T-cell (primary cell): ENCODE results near the gene SBK3. TPM values are rescaled to one million over a fixed set of nuclear protein-coding genes. Genes with fewer than 3 reads are reported as not detected.

ENCODE experiments used
- ATAC-seq, 4 experiments: fragments of 200-7000 bp in 3 of 4; fragments of 150-1000 bp in 1 of 4; cut with Tn5 transposase; replicated peaks in 1 of 4; 1 replicate in 3 of 4; 2 replicates in 1 of 4; pipeline ENCODE4 v1.10.0; 2021; ENCODE audit warnings: moderate library complexity in 3 of 4, mild to moderate bottlenecking in 2 of 4, moderate number of reproducible peaks in 1 of 4
- CTCF ChIA-PET, 2 donors: fragments of 300-600 bp; sonication (Branson Sonifier 250); formaldehyde crosslinking; loops; one replicate each; lab custom pipeline; 2022; ENCODE audit warnings: antibody characterized with exemption in 2 of 2; lab: Charles Lee
- POLR2A ChIA-PET, 2 donors: fragments of 300-600 bp; sonication (Branson Sonifier 250); formaldehyde crosslinking; loops; one replicate each; lab custom pipeline; 2022; ENCODE audit warnings: antibody characterized with exemption in 2 of 2; lab: Charles Lee
- DNase-seq, 35 experiments: peaks; one replicate each; pipeline versions ENCODE4 v3.0.0 to v3.0.0-alpha.2; 2013 to 2023
- H3K27ac ChIP-seq: one replicate; pipeline ENCODE4 v1.5.1; 2013; ENCODE audit warnings: low read length
- H3K27me3 ChIP-seq, 2 experiments: replicated peaks in 1 of 2; 1 replicate in 1 of 2; 2 replicates in 1 of 2; pipeline versions ENCODE4 v1.6.1 to v1.7.0; 2013; ENCODE audit warnings: low read length in 1 of 2, mixed read lengths in 1 of 2; ENCODE audit not compliant: control insufficient read depth in 2 of 2, insufficient read depth in 2 of 2; ENCODE audit errors: extremely low read depth in 1 of 2
- H3K36me3 ChIP-seq, 2 donors: 1 replicate in 1 of 2; 2 replicates in 1 of 2; pipeline versions ENCODE4 v1.6.1 to v1.7.0; 2013; ENCODE audit warnings: low read length in 1 of 2; ENCODE audit not compliant: control insufficient read depth in 2 of 2, insufficient read depth in 1 of 2; ENCODE audit errors: extremely low read depth in 1 of 2
- H3K4me1 ChIP-seq, 2 experiments: 1 replicate in 1 of 2; 2 replicates in 1 of 2; pipeline versions ENCODE4 v1.6.1 to v1.7.0; 2013; ENCODE audit warnings: low read length in 2 of 2, mixed read lengths in 1 of 2; ENCODE audit not compliant: insufficient read depth in 2 of 2, control insufficient read depth in 1 of 2; ENCODE audit errors: extremely low read depth in 1 of 2
- H3K4me3 ChIP-seq, 2 donors: 1 replicate in 1 of 2; 2 replicates in 1 of 2; pipeline versions ENCODE4 v1.5.1 to v1.7.0; 2013; ENCODE audit warnings: mild to moderate bottlenecking in 2 of 2, low read length in 1 of 2, moderate library complexity in 1 of 2; ENCODE audit not compliant: control insufficient read depth in 1 of 2; ENCODE audit errors: extremely low read depth in 1 of 2
- H3K9me3 ChIP-seq: 2 replicates; pipeline ENCODE4 v1.7.0; 2013
- H3K27ac Mint-ChIP-seq, 2 donors: one replicate each; pipeline ENCODE4 v1.8.0; 2020 to 2021; ENCODE audit warnings: mild to moderate bottlenecking in 2 of 2, mixed read lengths in 2 of 2
- H3K27me3 Mint-ChIP-seq, 2 donors: one replicate each; pipeline ENCODE4 v1.8.0; 2021 to 2022; ENCODE audit warnings: mixed read lengths in 2 of 2
- H3K36me3 Mint-ChIP-seq: one replicate; pipeline ENCODE4 v1.8.0; 2021; ENCODE audit warnings: mixed read lengths
- H3K4me1 Mint-ChIP-seq, 3 donors: one replicate each; pipeline ENCODE4 v1.8.0; 2020 to 2022; ENCODE audit warnings: mixed read lengths in 3 of 3, mild to moderate bottlenecking in 1 of 3
- H3K4me3 Mint-ChIP-seq, 3 donors: one replicate each; pipeline ENCODE4 v1.8.0; 2020 to 2022; ENCODE audit warnings: mild to moderate bottlenecking in 3 of 3, mixed read lengths in 3 of 3, moderate library complexity in 3 of 3
- H3K9me3 Mint-ChIP-seq, 3 donors: one replicate each; pipeline ENCODE4 v1.8.0; 2020 to 2022; ENCODE audit warnings: mixed read lengths in 3 of 3
- WGBS: methylation state at CpG from one replicate; pipeline ENCODE4 v1.1.5; 2013; ENCODE audit warnings: missing lambda C conversion rate; ENCODE audit not compliant: insufficient coverage; 5-methylcytosine and 5-hydroxymethylcytosine counted together
- total RNA-seq, 35 experiments: library from RNA in 6 of 35; stranded (reverse) in 6 of 35; fragments of 120-200 nt in 1 of 35; gene quantifications; one replicate each; pipeline versions ENCODE4 v1.2.1 to v1.2.4 and lab custom pipeline; 2013 to 2026

SBK3 gene, protein sequence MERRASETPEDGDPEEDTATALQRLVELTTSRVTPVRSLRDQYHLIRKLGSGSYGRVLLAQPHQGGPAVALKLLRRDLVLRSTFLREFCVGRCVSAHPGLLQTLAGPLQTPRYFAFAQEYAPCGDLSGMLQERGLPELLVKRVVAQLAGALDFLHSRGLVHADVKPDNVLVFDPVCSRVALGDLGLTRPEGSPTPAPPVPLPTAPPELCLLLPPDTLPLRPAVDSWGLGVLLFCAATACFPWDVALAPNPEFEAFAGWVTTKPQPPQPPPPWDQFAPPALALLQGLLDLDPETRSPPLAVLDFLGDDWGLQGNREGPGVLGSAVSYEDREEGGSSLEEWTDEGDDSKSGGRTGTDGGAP
- not detected for total RNA-seq
- total RNA-seq (2013): not detected
- total RNA-seq (lab: John Stamatoyannopoulos, UW): 0 to 0.06 (median 0) reads per million in 29 experiments

DNA sequence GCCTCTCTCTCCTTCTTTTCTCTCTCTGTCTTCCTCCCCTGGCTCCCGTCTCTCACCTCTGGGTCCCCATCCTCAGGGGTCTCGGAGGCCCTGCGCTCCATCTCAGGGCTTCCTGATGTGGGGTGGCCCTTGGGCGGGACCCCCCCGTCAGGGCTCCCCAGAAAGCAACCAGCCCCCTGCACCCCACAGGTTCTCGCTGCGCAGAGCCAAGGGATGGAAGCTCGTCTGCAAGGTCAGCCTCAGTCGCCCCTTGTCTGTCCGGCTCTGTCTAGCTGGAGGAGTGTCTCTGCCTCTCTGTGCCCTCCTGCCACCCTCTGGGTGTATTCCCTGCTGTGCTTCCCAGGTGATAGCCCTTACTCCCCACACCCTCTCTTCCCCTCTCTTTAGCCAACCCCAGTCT lies at the start of gene SBK3:
Gene SBK3, minus strand, starts transcription at position 101 of the 400 bp plus-strand sequence. Its CDS starts 0 bp downstream, at position 101.
- ATAC-seq (no peak), DNase-seq (no peak)
- no peaks in the 10 kb centered on the region for H3K4me1 ChIP-seq
- no peaks in the 10 kb centered on the region for H3K9me3 ChIP-seq
- H3K27me3 ChIP-seq: peaks cover 0 to 51% of the 10 kb centered on the region in 2 experiments
- no peaks in the 10 kb centered on the region for H3K36me3 ChIP-seq
- no peak within 1 kb of the TSS for H3K27ac ChIP-seq
- no peak within 1 kb of the TSS for H3K27ac Mint-ChIP-seq
- H3K9me3 Mint-ChIP-seq: peaks cover 0 to 3% (median 0%) of the 10 kb centered on the region in 3 donors
- H3K4me3 ChIP-seq: no peak within 1 kb of the TSS
- 91% methylated on average over 9 of the region's 10 CpGs for WGBS
- peaks cover 23 to 44% of the 10 kb centered on the region in 2 donors for H3K27me3 Mint-ChIP-seq
- no peaks in the 10 kb centered on the region for H3K36me3 Mint-ChIP-seq
- H3K4me1 Mint-ChIP-seq: no peaks in the 10 kb centered on the region
- ChIA-PET POLR2A (no interaction called here), CTCF (no interaction called here)
- no peak within 1 kb of the TSS for H3K4me3 Mint-ChIP-seq

DNA sequence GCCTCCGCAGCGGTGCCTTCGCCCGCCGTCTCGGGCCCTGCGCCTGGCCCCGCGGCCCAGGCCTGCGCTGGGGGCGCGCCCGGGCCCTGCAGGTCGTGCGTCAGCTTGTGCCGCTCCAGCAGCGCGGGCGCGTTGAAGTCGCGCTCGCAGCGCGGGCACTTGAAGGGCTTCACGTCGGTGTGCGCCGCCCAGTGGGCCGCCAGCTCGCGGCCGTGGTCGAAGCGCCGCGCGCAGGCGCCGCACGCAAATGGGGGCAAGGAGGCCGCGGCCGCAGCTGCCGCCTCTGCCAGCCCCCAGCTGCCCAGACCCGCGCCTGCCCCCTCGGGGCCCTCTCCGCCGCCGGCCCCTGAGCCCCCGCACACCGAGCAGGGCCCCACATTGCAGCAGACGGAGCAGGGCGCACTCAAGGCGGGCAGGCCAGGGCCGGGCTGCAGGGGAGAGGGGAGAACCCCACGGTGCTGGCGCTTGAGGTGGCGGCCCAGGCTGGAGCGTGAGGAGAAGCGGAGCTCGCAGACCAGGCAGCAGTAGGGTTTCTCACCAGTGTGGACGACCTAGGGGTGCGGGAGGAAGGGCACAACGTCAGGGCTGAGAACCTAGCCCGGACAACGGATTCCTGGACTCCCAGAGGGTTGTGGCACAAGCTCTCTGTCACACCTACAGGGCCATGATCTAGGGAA lies 47.9 kb upstream of the SBK3 start:
- Mint-ChIP-seq H3K4me3 (no peak overlapping the region), H3K27ac (no peak overlapping the region), H3K4me1 (peaks cover 0 to 9% (median 8%) of the 10 kb centered on the region in 3 donors), H3K36me3 (peaks cover 37% of the 10 kb centered on the region), H3K9me3 (no peaks in the 10 kb centered on the region), H3K27me3 (no peaks in the 10 kb centered on the region)
- peaks cover 0 to under 1% of the 10 kb centered on the region in 2 experiments for H3K27me3 ChIP-seq
- H3K9me3 ChIP-seq: no peaks in the 10 kb centered on the region
- peaks cover 27 to 28% of the 10 kb centered on the region in 2 donors for H3K36me3 ChIP-seq
- H3K4me3 ChIP-seq: no peak overlapping the region
- no peak overlapping the region for H3K27ac ChIP-seq
- ATAC-seq (no peak), DNase-seq (no peak)
- CTCF ChIA-PET: interaction anchor here in 1 of 2 donors (0.5 kb wide), 1 partner anchor 452 kb away, joined by 3 read pairs; no protein-coding TSS in a partner anchor
- 97% methylated on average over 63 of the region's 68 CpGs for WGBS
- peaks cover 0 to under 1% of the 10 kb centered on the region in 2 experiments for H3K4me1 ChIP-seq
- POLR2A ChIA-PET: no interaction called here

DNA sequence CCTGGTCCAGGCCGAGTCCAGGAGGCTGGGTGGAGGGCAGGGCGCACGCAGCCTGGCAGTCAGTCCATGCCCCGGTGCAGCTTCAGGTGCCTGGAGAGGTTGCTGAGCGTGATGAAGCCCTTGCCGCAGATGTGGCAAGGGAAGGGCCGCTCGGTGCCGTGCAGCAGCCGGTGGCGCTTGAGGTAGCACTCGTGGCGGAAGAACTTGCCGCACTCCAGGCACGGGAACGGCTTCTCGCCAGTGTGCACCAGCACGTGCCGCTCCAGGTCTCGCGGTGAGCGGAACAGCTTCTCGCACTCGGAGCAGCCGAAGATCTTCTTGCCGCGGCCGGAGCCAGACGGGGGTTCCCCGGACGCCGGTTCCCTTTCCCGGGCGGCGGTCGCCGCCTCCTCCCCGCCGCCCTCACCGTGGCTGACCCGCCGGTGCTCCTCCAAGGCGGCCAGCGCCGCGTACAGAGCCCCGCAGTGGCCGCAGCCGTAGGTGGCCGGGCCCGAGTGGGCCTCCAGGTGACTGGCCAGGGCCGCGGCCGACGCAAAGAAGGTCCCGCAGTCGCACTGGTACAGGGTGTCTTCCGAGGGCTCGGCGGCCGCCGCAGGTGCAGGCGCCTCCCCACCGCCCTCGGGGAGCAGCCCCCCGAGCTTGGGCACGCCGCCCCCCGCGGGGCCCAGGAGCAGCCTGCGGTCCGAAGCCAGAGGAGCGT lies 47.2 kb upstream of the SBK3 start:
- Mint-ChIP-seq H3K4me1 (peaks cover under 1 to 11% (median 5%) of the 10 kb centered on the region in 3 donors), H3K4me3 (no peak overlapping the region), H3K36me3 (peaks cover 34% of the 10 kb centered on the region), H3K9me3 (no peaks in the 10 kb centered on the region), H3K27me3 (no peaks in the 10 kb centered on the region), H3K27ac (no peak overlapping the region)
- WGBS: 97% methylated on average over 73 of the region's 73 CpGs
- Histone ChIP-seq H3K4me3 (no peak overlapping the region), H3K9me3 (no peaks in the 10 kb centered on the region), H3K27me3 (peaks cover 0 to 3% of the 10 kb centered on the region in 2 experiments), H3K36me3 (peaks cover 23 to 28% of the 10 kb centered on the region in 2 donors), H3K4me1 (peaks cover 3 to 8% of the 10 kb centered on the region in 2 experiments), H3K27ac (no peak overlapping the region)
- ATAC-seq (no peak), DNase-seq (no peak)
- ChIA-PET POLR2A (no interaction called here), CTCF (interaction anchor here in 1 of 2 donors (0.7 kb wide), 1 partner anchor 31 kb away, joined by 4 read pairs; no protein-coding TSS in a partner anchor)

DNA sequence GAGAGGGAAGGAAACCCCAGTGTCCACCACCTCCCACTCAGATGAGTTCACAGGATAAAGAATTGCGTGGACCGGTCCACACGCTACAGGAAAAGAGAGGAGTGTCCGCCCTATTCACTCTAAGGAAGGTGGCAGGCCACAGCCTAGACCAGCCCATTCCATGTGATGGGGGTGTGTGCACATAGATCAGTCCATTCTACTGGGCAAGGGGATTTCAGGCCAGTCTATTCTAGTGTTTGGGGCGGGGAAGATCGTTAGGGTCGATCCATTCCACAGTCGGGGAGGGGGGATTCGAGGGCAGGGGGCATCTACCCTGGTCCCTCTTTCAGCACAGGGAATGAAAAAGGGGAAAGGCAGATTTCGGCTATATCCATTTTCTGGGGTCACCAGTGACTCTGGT lies 46.2 kb upstream of the SBK3 start:
- Histone ChIP-seq H3K27me3 (peaks cover 0 to 10% of the 10 kb centered on the region in 2 experiments), H3K4me1 (peaks cover 11 to 17% of the 10 kb centered on the region in 2 experiments), H3K27ac (no peak overlapping the region), H3K9me3 (no peaks in the 10 kb centered on the region), H3K4me3 (no peak overlapping the region), H3K36me3 (peaks cover 20 to 23% of the 10 kb centered on the region in 2 donors)
- Mint-ChIP-seq H3K27ac (no peak overlapping the region), H3K36me3 (peaks cover 28% of the 10 kb centered on the region), H3K4me3 (no peak overlapping the region), H3K4me1 (peaks cover 7 to 21% (median 10%) of the 10 kb centered on the region in 3 donors), H3K9me3 (no peaks in the 10 kb centered on the region), H3K27me3 (no peaks in the 10 kb centered on the region)
- no peak for DNase-seq
- ChIA-PET CTCF (no interaction called here), POLR2A (no interaction called here)
- ATAC-seq: no peak
- WGBS: 100% methylated on average over 3 of the region's 10 CpGs

DNA sequence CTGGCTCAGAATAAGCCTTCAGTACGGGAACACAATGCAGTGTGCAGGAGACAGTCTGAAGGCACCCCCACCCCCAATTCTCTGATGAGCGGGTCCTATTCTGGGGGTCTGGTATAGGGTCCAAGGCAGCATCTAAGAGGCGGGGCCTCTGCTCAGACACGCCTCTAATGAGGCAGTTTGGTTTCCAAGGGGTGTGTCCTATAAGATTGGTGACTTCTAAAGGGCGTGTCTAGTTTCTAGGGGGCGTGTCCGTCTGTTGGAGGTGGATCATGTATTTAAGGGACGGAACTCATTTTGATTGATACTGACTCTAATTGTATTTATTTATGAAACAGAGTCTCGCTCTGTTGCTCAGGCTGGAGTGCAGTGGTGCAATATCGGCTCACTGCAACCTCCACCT lies 45.3 kb upstream of the SBK3 start:
- H3K27ac Mint-ChIP-seq: no peak overlapping the region
- peaks cover 16 to 29% (median 16%) of the 10 kb centered on the region in 3 donors for H3K4me1 Mint-ChIP-seq
- Histone ChIP-seq H3K27me3 (peaks cover 0 to 17% of the 10 kb centered on the region in 2 experiments), H3K27ac (no peak overlapping the region), H3K36me3 (peaks cover 14 to 18% of the 10 kb centered on the region in 2 donors), H3K4me3 (no peak overlapping the region), H3K9me3 (no peaks in the 10 kb centered on the region), H3K4me1 (peaks cover 15 to 27% of the 10 kb centered on the region in 2 experiments)
- no peak for ATAC-seq
- no peaks in the 10 kb centered on the region for H3K9me3 Mint-ChIP-seq
- WGBS: 73% methylated on average over 2 of the region's 10 CpGs
- no peaks in the 10 kb centered on the region for H3K27me3 Mint-ChIP-seq
- H3K36me3 Mint-ChIP-seq: peaks cover 18% of the 10 kb centered on the region
- no peak overlapping the region for H3K4me3 Mint-ChIP-seq
- ChIA-PET CTCF (no interaction called here), POLR2A (no interaction called here)
- DNase-seq: no peak

DNA sequence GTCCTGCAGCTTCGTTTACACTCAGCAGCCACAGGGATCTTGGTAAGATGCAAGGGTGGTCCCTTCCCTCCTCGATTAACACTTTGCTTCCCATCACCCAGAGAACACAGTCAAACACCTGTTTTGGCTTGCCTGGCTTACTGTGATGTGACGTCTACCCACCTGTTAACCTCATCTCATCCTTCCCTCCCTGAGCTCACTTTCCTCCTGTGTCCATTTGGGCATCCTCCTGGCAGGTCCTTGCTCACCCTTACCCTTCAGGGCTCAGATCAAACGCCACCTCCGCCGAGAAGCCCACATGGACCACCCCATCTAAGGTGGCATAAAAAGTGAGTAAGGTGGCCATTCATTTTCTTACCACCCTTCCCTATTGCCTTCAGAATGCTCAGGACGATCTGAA lies 44.8 kb upstream of the SBK3 start:
- no peak overlapping the region for H3K4me3 ChIP-seq
- H3K9me3 ChIP-seq: no peaks in the 10 kb centered on the region
- no peaks in the 10 kb centered on the region for H3K9me3 Mint-ChIP-seq
- 69% methylated on average over 4 of the region's 7 CpGs for WGBS
- DNase-seq: no peak
- peaks cover 0 to 2% of the 10 kb centered on the region in 2 donors for H3K27me3 Mint-ChIP-seq
- ChIA-PET POLR2A (no interaction called here), CTCF (interaction anchor here in 1 of 2 donors (0.6 kb wide), 1 partner anchor 31 kb away, joined by 3 read pairs; no protein-coding TSS in a partner anchor)
- peaks cover 20 to 34% (median 21%) of the 10 kb centered on the region in 3 donors for H3K4me1 Mint-ChIP-seq
- peaks cover 10 to 16% of the 10 kb centered on the region in 2 donors for H3K36me3 ChIP-seq
- H3K36me3 Mint-ChIP-seq: peaks cover 13% of the 10 kb centered on the region
- no peak overlapping the region for H3K27ac ChIP-seq
- no peak overlapping the region for H3K27ac Mint-ChIP-seq
- H3K4me3 Mint-ChIP-seq: peak overlapping the region in 1 of 3 donors; percentile 11
- H3K27me3 ChIP-seq: peaks cover 0 to 17% of the 10 kb centered on the region in 2 experiments
- peaks cover 17 to 29% of the 10 kb centered on the region in 2 experiments for H3K4me1 ChIP-seq
- ATAC-seq: no peak
